Astrocyte (in vitro differentiated cells and primary cell): ENCODE results near the gene EFL1. TPM values are rescaled to one million over a fixed set of nuclear protein-coding genes. Genes with fewer than 3 reads are reported as not detected.

Experiments used
- DNase-seq: peaks from one replicate; pipeline ENCODE4 v3.0.0-alpha.2; 2010; ENCODE audit warnings: low read depth
- FAIRE-seq: peaks from 2 replicates; lab custom pipeline; 2011; peaks lifted over from hg19 to GRCh38; lab: Jason Lieb, UNC
- H2AFZ ChIP-seq: 2 replicates; pipeline ENCODE4 v1.6.0; 2012; ENCODE audit warnings: low read depth, low read length, inconsistent platforms
- H3K27ac ChIP-seq: 2 replicates; pipeline ENCODE4 v1.5.1; 2011; ENCODE audit warnings: low read depth, low read length, inconsistent platforms
- H3K27me3 ChIP-seq: 2 replicates; pipeline ENCODE4 v1.6.0; 2011; ENCODE audit warnings: low read length, inconsistent platforms; ENCODE audit not compliant: insufficient read depth
- H3K36me3 ChIP-seq: 2 replicates; pipeline ENCODE4 v1.5.1; 2011; ENCODE audit warnings: low read length, inconsistent platforms; ENCODE audit not compliant: insufficient read depth
- H3K4me1 ChIP-seq: 2 replicates; pipeline ENCODE4 v1.5.1; 2011; ENCODE audit warnings: low read length, inconsistent platforms; ENCODE audit not compliant: insufficient read depth
- H3K4me2 ChIP-seq: 2 replicates; pipeline ENCODE4 v1.6.0; 2012; ENCODE audit warnings: low read length, inconsistent platforms
- H3K4me3 ChIP-seq: 2 replicates; pipeline ENCODE4 v1.5.1; 2011; ENCODE audit warnings: low read depth, mild to moderate bottlenecking, low read length, inconsistent platforms; ENCODE audit not compliant: insufficient read depth
- H3K79me2 ChIP-seq: 2 replicates; pipeline ENCODE4 v1.6.0; 2012; ENCODE audit warnings: mild to moderate bottlenecking, low read length, inconsistent platforms; ENCODE audit not compliant: insufficient read depth
- H3K9ac ChIP-seq: 2 replicates; pipeline ENCODE4 v1.6.0; 2012; ENCODE audit warnings: mild to moderate bottlenecking, low read length, inconsistent platforms
- H3K9me3 ChIP-seq: 2 replicates; pipeline ENCODE4 v1.5.1; 2012; ENCODE audit warnings: low read depth, mild to moderate bottlenecking, low read length, inconsistent platforms; ENCODE audit not compliant: insufficient read depth
- H4K20me1 ChIP-seq: 2 replicates; pipeline ENCODE4 v1.6.0; 2012; ENCODE audit warnings: low read length, inconsistent platforms; ENCODE audit not compliant: insufficient read depth
- H3K27ac Mint-ChIP-seq: one replicate; pipeline ENCODE4 v1.8.0; 2021; ENCODE audit warnings: mild to moderate bottlenecking, mixed read lengths; ENCODE audit not compliant: unreplicated experiment
- H3K27me3 Mint-ChIP-seq: one replicate; pipeline ENCODE4 v1.8.0; 2021; ENCODE audit warnings: low read depth, mixed read lengths; ENCODE audit not compliant: unreplicated experiment
- H3K36me3 Mint-ChIP-seq: one replicate; pipeline ENCODE4 v1.8.0; 2021; ENCODE audit warnings: low read depth, mixed read lengths; ENCODE audit not compliant: unreplicated experiment
- H3K4me1 Mint-ChIP-seq: one replicate; pipeline ENCODE4 v1.8.0; 2021; ENCODE audit warnings: low read depth, mixed read lengths; ENCODE audit not compliant: unreplicated experiment
- H3K4me3 Mint-ChIP-seq: one replicate; pipeline ENCODE4 v1.8.0; 2021; ENCODE audit warnings: mild to moderate bottlenecking, moderate library complexity, mixed read lengths; ENCODE audit not compliant: unreplicated experiment
- H3K9me3 Mint-ChIP-seq: one replicate; pipeline ENCODE4 v1.8.0; 2021; ENCODE audit warnings: mild to moderate bottlenecking, mixed read lengths; ENCODE audit not compliant: unreplicated experiment
- EZH2 ChIP-seq: IDR thresholded peaks from 2 replicates; pipeline ENCODE4 v1.6.1; 2012; ENCODE audit warnings: mild to moderate bottlenecking, low read length, inconsistent platforms; ENCODE audit not compliant: insufficient read depth
- total RNA-seq: library from RNA; stranded (reverse); gene quantifications from 2 replicates; pipeline ENCODE4 v1.2.1, GENCODE V29; 2021
- TF ChIP-seq, protein P1 (sequence below): IDR thresholded peaks from 2 replicates; pipeline ENCODE4 v1.5.1; 2011; ENCODE audit warnings: low read depth, mild to moderate bottlenecking, inconsistent platforms, low read length, moderate library complexity; ENCODE audit not compliant: insufficient read depth

EFL1 gene
- total RNA-seq, 1 donor from 2014 or later = 13.7 TPM

DNA sequence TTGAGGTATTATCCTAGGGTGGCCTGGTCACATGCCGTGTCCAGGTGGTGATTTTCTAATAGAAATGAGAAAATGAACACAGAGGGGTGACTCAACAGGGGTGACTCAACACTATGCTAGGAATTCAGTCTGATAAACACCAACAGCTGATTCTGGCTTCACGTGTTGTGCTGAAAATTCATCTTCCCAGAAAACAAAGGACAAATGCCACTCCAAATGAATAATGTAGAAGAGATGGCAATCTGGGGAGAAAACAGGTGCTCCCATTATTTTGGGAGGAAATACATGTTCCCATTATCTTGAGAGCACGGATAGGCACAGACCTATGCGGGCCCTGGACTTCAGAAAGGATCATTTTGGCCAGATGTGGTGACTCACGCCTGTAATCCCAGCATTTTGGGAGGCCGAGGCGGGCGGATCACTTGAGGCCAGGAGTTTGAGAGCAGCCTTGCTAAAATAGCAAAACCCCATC is 115.5 kb downstream of the EFL1 start:
- TF ChIP-seq, protein P1, sequence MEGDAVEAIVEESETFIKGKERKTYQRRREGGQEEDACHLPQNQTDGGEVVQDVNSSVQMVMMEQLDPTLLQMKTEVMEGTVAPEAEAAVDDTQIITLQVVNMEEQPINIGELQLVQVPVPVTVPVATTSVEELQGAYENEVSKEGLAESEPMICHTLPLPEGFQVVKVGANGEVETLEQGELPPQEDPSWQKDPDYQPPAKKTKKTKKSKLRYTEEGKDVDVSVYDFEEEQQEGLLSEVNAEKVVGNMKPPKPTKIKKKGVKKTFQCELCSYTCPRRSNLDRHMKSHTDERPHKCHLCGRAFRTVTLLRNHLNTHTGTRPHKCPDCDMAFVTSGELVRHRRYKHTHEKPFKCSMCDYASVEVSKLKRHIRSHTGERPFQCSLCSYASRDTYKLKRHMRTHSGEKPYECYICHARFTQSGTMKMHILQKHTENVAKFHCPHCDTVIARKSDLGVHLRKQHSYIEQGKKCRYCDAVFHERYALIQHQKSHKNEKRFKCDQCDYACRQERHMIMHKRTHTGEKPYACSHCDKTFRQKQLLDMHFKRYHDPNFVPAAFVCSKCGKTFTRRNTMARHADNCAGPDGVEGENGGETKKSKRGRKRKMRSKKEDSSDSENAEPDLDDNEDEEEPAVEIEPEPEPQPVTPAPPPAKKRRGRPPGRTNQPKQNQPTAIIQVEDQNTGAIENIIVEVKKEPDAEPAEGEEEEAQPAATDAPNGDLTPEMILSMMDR = no peak
- TF ChIP-seq EZH2 = no peak
- Histone ChIP-seq H3K4me1 (peaks cover 10% of the 10 kb centered on the region), H3K36me3 (no peaks in the 10 kb centered on the region), H3K4me3 (no peak overlapping the region), H3K27ac (peak overlapping the region; percentile 77), H3K79me2 (no peaks in the 10 kb centered on the region), H4K20me1 (no peaks in the 10 kb centered on the region), H2AFZ (no peak overlapping the region), H3K9ac (no peak overlapping the region), H3K27me3 (no peaks in the 10 kb centered on the region), H3K9me3 (no peaks in the 10 kb centered on the region), H3K4me2 (peak overlapping the region; percentile 33)
- Mint-ChIP-seq H3K9me3 (no peaks in the 10 kb centered on the region), H3K36me3 (peaks cover 4% of the 10 kb centered on the region), H3K27ac (peak overlapping the region; percentile 91), H3K4me1 (peaks cover 15% of the 10 kb centered on the region), H3K27me3 (no peaks in the 10 kb centered on the region), H3K4me3 (no peak overlapping the region)
- peak; percentile 90 for DNase-seq
- peak; percentile 87 for FAIRE-seq

DNA sequence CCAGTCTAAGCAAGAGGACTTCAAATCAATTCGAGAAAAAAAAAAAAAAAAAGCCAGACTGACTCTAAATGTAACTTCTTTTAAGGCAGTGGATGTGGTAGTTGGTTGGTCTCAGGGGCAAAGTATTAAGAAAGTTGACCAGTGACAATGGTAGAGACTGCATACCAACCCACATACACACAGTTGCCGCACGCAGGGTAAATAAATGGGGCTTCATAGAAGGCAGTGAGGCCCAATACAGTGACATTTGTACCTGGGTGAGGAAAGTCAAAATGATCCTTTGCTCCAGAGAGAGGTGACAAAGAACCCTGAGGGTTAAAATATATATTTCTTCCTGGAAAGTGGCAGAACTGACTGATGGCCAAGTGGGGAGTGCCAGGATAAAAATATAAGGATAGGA is 116.0 kb downstream of the EFL1 start:
- TF ChIP-seq, protein P1 = no peak
- TF ChIP-seq EZH2 = no peak
- H3K4me3 ChIP-seq = no peak overlapping the region
- no peaks in the 10 kb centered on the region for H4K20me1 ChIP-seq
- peaks cover 10% of the 10 kb centered on the region for H3K4me1 ChIP-seq
- peak overlapping the region; percentile 77 for H3K27ac ChIP-seq
- FAIRE-seq (no peak), DNase-seq (no peak)
- no peak overlapping the region for H2AFZ ChIP-seq
- no peak overlapping the region for H3K4me3 Mint-ChIP-seq
- no peaks in the 10 kb centered on the region for H3K9me3 ChIP-seq
- peaks cover 15% of the 10 kb centered on the region for H3K4me1 Mint-ChIP-seq
- no peaks in the 10 kb centered on the region for H3K9me3 Mint-ChIP-seq
- H3K27me3 Mint-ChIP-seq = no peaks in the 10 kb centered on the region
- H3K36me3 ChIP-seq = no peaks in the 10 kb centered on the region
- peak overlapping the region; percentile 42 for H3K9ac ChIP-seq
- H3K36me3 Mint-ChIP-seq = peaks cover 3% of the 10 kb centered on the region
- no peaks in the 10 kb centered on the region for H3K27me3 ChIP-seq
- no peaks in the 10 kb centered on the region for H3K79me2 ChIP-seq
- peak overlapping the region; percentile 91 for H3K27ac Mint-ChIP-seq
- H3K4me2 ChIP-seq = peak overlapping the region; percentile 33
